DLD1 (cell line): ENCODE data around the gene ART1.

Experiments used
- in situ Hi-C: cut with HindIII; loops from 2 replicates; pipeline ENCODE4 v1.10.0; 2017; ENCODE audit warnings: low sequenced_read_pairs

Gene ART1

DNA sequence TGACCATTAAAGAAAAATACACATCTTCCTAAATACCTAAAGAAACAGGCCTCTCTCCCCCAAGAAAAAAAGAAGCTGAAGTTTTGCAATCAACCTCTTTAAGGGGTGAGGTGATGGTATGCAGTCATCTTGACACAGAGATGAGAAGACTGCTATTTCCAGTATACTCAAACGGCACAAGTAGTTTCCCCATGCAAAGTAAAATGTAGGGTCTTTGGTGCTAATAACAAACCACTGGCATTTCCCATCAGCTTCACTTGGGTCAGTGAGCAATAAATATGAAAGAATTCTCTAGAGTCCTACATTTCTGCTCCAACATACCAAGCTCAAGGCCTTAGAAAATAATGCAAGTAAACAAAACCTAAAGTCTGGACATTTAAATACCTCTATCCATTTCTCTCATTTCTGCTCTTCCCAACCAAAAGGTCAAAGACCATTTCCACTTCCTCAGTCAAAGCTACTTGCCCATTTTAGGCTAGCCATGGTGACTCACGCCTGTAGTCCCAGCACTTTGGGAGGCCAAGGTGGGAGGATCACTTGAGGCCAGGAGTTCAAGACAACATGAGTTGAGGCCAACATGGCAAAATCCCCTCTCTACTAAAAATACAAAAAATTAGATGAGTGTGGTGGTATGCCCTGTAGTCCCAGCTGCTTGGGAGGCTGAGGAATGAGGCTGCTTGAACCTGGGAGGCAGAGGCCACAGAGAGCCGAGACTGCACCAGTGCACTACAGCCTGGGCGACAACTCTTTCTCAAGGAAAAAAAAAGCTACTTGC, 65.7 kb downstream of the ART1 start:
- in situ Hi-C loops = loop anchor here (10.0 kb wide), 1 partner anchor 54 kb away; no protein-coding TSS in a partner anchor

DNA sequence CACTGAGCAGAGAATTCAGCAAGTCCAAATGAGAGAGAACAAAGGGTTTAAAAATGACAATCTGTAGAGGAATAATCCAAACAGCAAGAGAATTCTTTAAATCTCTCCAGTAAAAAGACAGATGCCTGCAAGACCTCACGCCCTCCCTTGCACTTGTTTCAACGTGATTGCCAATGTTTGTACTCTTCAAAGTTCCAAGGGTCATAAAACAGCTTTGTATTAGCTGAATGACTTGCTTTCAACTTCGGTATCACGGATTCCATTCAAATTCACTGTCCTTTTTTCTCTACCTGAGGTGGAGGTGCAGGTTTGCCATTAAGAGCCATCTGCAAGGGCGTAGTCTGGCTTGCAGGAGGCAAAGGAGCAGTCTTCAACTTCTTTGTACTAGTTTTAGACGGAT, 67.3 kb downstream of the ART1 start:
- in situ Hi-C loops = loop anchor here (10.0 kb wide), 1 partner anchor 53 kb away; no protein-coding TSS in a partner anchor
